HPDE6-E6E7 (cell line): ENCODE data around the gene GOLGA5.
A peak's percentile ranks its signal among the peaks of the same experiment; 100 is the strongest.
"Not testable (repeated sequence)": the region's sequence is repeated elsewhere in the genome, so short reads cannot be mapped to it uniquely, and the experiment has no call there.

Experiments
- DNase-seq: peaks from one replicate; pipeline ENCODE4 v3.0.0; 2011; ENCODE audit warnings: missing footprints; ENCODE audit errors: extremely low spot score

Gene GOLGA5

DNA sequence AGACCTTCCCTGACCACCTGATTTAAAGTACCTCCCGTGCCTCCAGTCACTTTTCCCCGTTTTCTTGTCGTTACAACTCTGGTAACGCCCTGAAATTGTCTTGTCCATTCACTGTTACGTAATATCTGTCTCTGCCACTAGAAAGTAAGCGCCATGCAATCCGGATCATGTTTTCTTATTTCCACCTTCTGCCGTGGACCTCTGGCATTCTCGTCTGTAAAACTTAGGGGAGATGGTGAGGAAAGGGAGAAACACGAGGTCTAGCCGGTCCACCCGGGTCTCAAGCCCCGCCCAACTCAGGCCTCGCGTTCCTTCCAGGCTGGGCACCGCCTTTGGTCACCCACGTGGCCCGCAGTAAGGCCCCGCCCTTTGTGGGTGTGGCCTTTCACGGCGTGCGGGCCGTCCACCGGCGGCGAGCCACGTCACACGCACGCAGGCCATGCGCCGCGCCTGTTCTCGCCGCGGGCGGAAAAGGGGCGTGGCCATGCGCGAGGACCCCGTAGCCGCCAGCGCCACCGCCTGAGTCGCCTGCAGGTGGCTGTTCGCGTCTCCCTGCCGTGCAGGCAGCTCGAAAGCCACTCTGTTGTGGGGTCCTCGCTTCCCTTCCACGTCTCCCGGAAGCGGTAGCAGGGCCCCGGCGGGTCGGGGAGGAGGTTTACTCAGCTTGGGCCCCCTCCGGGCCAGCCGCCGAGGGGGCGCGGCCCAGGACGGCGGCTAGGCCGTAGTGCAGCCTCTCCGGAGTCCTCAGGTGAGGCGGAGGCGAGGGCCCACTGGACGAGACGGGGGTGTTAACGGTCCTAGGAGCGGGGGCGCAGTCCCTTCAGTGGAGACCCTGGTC, at the start of gene GOLGA5:
Gene GOLGA5 (plus strand): TSS at position 597 of the 838 bp plus-strand sequence. CDS start 3,133 bp downstream, outside the sequence.
- peak; percentile 95 for DNase-seq

DNA sequence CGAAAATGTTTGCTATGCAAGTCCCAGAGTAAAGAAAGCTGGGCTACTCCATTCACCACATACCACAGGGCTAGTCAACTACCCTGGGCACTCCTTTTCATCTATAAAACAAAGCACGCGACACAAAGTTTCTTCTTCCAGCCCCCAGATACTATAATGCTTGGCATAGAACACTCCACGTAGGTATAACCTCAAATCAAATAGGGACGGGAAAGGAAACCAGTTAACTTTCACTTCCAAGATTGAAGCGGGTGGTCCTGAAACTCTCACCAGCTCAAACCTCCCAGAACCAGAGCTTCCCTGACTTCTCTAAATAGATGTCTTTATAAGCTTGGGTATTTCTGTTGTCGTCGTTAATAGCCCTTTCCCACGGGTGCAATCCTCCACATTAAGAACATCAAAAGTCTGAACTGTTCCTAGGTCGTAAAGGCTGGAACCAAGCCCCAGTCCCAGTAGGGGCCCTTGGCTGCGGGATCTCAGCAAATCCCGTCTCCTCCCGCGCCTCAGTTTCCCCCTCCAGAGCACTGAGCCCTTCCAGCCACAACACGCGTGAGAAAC, 46.3 kb upstream of the GOLGA5 start:
- DNase-seq: peak; percentile 15

DNA sequence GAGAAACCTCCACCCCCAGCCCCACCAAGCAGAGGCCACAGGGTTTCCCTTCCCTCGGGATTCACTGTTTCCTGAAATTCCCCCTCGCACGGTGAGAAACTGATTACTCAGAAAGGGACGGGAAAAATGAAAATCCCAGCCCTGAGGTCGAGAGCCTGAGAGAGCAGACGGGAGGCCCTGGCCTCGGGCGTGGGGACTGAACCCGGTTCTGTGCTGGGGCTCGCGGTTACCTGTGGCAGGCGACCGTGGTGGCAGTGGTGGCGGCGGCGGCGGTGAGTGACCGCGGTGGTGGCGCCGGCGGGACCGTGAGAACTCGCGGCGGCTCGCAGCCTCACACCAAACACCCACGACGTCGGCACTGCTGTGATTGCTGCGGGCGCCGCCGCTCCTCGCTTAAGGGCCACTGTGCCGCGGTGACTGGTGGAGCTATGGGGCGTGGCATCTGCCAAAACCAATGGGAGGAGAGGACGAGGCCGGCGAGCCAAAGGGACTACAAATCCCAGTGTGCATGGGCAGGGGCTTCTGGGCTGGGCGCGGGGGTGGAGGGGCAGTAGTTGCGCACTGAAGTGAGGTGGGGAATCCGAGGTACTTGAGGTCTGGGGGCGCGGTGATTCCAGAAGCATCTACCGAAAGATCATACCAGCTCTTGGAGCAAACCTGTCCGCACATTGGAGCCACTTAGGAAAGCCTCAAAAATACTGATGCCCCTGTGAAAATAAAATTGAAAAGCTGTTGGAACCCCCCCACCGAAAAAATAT, 45.7 kb upstream of the GOLGA5 start, which contains the start of gene LGMN:
Gene LGMN (minus strand): TSS at position 369 of the 758 bp plus-strand sequence. CDS start 15,841 bp downstream, outside the sequence.
- peak; percentile 98 for DNase-seq

DNA sequence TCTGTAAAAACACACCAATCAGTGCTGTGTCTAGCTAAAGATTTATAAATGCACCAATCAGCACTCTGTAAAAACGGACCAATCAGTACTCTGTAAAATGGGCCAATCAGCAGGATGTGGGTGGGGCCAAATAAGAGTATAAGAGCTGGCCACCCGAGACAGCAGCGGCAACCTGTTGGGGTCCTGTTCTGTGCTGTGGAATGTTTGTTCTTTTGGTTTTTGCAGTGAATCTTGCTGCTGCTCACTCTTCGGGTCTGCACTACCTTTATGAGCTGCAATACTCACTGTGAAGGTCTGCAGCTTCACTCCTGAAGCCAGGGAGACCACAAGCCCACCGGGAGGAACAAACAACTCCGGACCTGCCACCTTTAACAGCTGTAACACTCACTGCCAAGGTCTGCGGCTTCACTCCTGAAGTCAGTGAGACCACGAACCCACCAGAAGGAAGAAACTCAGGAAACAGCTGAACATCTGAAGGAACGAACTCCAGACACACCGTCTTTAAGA, 43.8 kb upstream of the GOLGA5 start:
- not testable (repeated sequence) for DNase-seq

DNA sequence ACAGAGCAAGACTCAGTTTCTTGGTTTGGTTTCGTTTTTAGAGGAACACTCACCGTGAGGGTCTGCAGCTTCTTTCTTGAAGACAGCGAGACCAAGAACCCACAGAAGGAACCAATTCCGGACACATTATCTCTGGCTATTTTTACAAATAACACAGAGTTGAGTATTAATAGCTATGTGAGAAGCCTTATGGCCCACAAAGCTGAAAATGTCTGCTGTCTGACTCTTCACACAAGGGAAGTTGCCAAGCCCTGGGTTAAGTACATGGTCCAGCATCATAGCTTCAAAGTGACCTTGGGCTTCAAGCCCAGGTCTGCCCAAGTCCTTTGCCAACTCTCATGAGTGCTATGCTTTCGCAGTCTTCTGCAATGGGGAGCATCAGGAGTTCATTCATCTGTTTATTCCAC, 43.1 kb upstream of the GOLGA5 start:
- DNase-seq: no peak

DNA sequence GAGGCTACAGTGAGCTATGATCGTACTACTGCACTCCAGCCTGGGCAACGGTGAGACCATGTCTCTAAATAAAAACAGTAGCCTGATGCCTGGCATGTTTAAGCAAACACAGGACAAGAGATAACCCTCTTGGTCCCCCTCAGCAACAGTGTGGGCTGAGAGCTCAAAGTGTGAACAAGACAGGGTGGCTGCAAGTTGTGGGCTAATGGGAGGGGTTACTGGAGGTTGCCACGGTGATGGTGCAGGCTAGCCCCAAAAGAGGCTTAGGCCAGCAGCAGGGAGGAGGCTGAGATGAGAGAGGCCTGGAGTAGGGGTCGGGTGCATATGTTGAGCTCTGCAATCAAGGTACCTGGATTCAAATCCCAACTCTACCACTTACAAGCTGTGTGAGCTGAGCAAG, 42.3 kb upstream of the GOLGA5 start:
- no peak for DNase-seq

DNA sequence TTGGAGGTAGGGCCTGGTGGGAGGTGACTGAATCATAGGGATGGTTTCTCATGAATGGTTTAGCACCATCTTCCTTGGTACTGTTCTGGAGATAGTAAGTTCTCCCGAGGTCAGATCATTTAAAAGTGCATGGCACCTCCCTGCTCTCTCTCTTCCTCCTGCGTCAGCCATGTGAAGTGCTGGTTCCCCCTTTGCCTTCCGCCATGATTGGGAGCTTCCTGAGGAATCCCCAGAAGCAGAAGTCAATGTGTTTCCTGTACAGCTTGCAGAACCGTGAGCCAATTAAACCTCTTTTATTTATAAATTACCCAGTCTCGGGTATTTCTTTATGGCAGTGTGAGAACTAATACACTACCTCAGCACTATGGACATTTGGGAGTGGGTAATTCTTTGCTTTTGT, 40.9 kb upstream of the GOLGA5 start:
- DNase-seq: no peak

GRCh38 chr14:92754966-92755365, 39.1 kb upstream of the GOLGA5 start:
- DNase-seq: no peak

DNA sequence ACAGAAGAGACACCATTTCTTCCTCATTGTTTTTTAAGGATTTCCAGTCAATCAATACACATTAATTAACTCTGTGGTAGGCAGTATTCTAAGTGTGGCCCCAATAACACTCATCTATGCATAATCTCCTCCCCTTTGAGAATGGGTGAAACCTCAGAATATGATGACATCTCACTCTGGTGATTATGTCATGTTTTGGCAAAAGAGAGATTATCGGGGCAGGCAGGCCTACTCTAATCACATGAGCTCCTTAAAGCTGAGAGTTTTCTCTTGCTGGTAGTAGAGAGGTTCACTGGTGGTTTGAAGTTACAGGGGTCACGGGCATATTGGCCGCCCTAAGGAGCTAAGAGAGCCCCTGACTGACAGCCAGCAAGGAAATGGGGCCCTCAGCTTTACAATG, 38.6 kb upstream of the GOLGA5 start:
- DNase-seq: no peak

DNA sequence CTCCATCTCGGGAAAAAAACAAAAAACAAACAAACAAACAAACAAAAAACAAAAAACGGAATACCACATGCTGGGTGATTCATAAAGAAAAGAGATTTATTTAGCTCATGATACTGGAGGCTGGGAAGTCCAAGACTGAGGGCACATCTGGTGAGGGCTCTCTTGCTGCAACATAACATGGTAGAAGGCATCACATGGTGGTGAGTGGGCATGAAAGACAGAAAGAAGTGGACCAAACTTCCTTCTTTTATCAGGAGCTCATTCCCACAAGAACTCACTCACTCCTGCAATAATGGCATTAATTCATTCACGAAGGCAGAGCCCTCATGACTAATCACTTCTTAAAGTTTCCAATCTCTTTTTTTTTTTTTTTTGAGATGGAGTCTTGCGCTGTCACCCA, 37.7 kb upstream of the GOLGA5 start:
- DNase-seq: no peak

GRCh38 chr14:92759300-92759678, 34.8 kb upstream of the GOLGA5 start:
- DNase-seq: no peak

DNA sequence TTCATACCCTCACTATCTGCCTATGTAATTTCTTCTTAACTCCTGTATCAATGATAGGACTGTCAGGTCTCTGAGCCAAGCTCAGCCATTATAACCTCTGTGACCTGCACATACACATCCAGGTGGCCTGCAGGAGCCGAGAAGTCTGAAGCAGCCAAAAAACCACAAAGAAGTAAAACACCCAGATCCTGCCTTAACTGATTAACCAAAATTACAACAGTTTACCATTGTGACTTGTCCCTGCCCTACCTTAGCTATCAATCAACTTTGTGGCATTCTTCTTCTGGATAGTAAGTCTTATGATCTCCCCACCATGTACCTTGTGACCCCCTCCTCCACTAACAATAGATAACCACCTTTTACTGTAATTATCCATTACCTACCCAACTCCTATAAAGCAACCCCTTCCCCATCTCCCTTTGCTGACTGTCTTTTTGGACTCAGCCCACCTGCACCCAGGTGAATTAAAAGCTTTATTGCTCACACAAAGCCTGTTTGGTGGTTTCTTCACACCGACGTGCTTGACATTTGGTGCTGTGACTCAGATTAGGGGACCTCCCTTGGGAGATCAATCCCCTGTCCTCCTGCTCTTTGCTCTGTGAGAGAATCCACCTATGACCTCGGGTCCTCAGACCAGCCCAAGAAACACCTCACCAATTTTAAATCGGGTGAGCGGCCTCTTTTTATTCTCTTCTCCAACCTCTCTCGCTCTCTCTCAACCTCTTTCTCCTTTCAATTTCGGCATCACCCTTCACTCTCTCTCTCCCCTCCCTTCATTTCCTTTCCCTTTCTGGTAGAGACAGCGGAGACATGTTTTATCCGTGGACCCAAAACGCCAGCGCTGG, 34.2 kb upstream of the GOLGA5 start:
- DNase-seq: no peak

- no peak for DNase-seq
These were observed 33.6 kb upstream of the GOLGA5 start for GRCh38 chr14:92760524-92760805.

DNA sequence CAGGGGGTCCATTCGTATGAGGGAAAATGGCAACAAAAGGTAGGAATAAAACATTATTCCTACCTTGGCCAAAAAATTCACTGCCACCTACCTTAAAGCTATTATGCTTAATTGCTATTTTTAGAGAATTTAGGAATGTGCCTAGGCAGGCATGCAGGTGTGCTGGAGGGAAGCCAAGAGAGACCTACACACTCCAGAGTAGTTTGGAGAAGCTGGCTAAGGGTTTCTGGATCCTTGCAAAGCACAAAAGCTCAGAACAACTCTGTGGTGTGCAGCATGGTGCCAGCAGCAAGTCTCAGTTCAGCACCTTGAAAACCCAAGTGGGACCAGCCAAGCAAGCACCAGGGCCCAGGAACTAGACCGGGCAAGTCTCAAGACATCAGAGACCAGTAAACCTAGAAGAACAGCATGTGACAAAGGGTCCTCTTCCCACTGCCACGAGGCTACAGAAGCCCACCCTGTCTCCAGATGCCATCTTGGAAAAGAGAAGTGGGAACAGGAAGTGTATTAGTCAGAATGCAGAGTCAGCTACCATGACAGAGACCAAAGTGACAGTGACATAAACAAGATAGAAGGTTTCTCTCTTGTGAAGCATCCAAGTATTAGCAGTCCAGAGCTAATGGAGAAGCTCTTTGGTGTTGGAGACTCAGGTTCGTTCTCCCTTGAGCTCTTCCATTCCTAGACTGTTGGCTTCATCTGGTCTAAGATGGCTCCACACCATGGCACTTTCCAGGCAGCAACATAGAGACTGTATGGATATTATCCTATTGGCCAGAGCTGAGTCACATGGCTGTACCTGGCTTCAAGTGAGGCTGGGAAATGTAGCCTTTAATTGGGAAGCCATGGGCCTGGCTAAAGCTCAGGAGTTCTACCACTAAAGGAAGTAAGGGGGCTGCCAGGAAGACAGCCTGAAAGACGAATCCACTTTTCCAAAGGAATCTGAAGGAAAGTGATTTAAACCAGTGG, 30.2 kb upstream of the GOLGA5 start:
- not testable (repeated sequence) for DNase-seq

DNA sequence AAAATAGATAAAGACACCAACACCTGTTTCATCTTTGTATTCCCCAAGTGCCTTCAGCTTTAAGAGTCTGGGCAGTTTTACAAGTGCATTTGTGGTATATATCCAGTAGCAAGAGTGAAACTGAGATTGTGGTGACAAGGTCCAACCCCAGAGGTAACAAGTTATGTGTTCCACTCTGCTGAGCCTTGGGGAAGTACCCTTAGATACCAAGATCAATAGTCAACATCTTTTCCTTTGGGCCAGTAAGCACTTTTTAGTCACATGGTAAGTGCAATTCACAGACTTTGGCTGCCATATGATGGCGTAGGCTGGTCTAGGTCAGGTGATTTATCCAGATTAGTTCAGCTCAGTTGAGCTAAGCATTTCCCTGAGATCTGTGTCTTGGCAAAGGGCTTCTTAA, 25.9 kb upstream of the GOLGA5 start:
- not testable (repeated sequence) for DNase-seq

- DNase-seq: no peak
These were observed 25.3 kb upstream of the GOLGA5 start for GRCh38 chr14:92768795-92769194.

- no peak for DNase-seq
These were observed 23.6 kb upstream of the GOLGA5 start for GRCh38 chr14:92770484-92770883.

DNA sequence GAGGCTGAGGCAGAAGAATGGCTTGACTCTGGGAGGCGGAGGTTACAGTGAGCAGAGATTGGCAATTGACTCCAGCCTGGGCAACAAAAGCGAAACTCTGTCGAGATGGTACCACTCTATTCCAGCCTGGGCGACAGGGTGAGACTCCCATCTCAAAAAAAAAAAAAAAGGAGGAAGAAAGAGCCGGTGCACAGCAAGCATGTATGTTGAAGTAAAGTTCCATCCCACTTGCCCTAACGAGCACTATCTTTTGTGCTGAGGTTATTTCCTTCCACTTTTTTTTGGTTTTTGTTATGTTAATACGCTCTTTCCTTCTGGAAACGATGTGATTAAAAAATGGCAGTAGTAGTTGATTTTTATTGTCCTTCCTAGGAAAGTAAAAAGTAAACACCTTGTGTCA, 19.5 kb upstream of the GOLGA5 start:
- DNase-seq: no peak

GRCh38 chr14:92775292-92775691, 18.8 kb upstream of the GOLGA5 start:
- not testable (repeated sequence) for DNase-seq

DNA sequence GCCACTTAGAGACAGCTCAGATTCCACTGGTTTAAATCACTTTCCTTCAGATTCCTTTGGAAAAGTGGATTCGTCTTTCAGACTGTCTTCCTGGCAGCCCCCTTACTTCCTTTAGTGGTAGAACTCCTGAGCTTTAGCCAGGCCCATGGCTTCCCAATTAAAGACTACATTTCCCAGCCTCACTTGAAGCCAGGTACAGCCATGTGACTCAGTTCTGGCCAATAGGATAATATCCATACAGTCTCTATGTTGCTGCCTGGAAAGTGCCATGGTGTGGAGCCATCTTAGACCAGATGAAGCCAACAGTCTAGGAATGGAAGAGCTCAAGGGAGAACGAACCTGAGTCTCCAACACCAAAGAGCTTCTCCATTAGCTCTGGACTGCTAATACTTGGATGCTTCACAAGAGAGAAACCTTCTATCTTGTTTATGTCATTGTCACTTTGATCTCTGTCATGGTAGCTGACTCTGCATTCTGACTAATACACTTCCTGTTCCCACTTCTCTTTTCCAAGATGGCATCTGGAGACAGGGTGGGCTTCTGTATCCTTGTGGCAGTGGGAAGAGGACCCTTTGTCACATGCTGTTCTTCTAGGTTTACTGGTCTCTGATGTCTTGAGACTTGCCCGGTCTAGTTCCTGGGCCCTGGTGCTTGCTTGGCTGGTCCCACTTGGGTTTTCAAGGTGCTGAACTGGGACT, 15.1 kb upstream of the GOLGA5 start:
- not testable (repeated sequence) for DNase-seq
